GM12865 (cell line): ENCODE results near the gene TTC34.
A peak's percentile ranks its signal among the peaks of the same experiment; 100 is the strongest.

Experiments used
- DNase-seq: peaks from one replicate; pipeline ENCODE4 v3.0.0; 2010; ENCODE audit warnings: low read depth
- H3K4me3 ChIP-seq: 2 replicates; pipeline ENCODE4 v1.5.1; 2011; ENCODE audit warnings: mild to moderate bottlenecking, low read depth, low read length, control low read depth
- CTCF ChIP-seq: IDR thresholded peaks from 2 replicates; pipeline ENCODE4 v1.5.1; 2011; ENCODE audit warnings: low read length, control low read depth, low read depth, inconsistent platforms; ENCODE audit not compliant: insufficient read depth; ENCODE audit errors: missing control alignments

The TTC34 gene

GRCh38 chr1:2640626-2641025, 160.9 kb downstream of the TTC34 start:
- DNase-seq = no peak
- no peak overlapping the region for H3K4me3 ChIP-seq
- TF ChIP-seq CTCF = no peak

DNA sequence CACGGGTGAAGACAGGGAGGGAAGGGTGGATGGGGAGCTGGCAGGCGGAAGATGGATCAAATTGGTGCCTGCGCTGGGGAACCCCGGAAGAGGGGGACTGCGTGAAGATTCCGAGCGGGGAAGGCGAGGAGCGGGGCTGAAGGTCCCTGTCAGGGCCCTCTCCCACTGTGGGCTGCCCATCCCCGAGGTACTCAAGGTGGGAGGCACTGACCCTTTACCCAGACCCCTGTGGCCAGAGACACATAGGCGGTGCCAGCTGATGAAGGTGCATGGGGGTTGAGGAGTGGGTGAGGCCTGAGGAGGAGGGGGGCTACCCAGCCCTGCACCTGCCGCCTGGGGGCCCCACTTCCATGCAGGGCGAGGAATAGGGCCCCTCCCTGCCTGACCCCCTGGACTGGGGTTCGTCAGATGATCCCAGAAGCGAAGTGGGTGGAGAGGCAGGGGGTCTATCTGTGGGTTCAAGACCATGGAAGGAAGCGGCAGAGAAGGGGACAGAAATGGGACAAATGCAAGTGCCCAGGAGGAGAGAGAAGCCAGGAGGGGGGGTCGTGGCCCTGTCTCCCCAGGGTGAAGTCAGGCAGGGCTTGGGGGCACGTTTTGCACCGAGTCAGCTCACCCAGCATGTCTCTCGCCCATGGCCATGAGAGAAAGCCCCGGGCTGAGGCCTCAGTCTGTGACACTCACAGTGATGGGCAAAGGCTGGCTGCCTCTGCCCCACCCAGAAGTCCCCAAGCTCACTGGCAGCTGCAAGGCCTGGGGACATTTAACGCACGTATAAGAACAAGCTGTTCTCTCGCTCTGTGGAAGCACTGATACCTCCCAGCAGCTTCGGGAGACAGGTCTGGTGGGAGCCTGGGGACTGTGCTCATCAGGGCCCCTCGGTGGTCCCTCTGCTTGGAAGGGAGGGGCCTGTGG, 161.6 kb downstream of the TTC34 start:
- no peak for TF ChIP-seq CTCF
- no peak for DNase-seq
- H3K4me3 ChIP-seq = no peak overlapping the region

- DNase-seq = no peak
- H3K4me3 ChIP-seq = no peak overlapping the region
- peak; percentile 2 for TF ChIP-seq CTCF
Measured at GRCh38 chr1:2639203-2639602, 162.3 kb downstream of the TTC34 start.

DNA sequence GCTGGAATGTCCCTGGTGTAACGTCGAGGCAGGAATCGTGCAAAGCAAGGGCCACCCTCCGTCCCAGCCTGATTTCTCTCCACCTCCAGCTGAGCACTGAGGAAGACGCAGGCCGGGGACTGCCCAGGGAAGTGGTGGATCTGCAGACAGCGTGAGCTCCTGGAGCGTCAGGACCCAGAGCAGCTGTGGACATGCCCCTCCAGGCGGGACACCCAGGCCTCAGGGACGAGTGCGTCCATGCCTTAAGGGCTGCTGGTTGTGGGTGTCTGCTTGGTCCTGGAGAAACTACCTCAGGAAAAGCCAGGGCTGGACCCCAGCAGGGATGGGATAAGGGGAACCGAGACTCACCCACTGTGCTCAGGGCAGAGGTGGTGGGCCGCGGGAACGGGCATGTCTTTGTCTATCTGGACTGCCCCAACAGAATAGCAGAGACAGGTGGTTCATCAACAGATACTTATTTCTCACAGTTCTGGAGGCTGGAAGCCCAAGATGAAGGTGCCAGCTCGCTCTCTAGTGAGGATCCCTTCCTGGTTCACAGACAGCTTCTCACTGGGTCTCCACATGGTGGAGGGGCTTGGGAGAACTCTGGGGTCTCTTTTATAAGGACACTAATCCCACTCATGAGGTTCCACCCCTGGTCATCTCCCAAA, 162.9 kb downstream of the TTC34 start:
- TF ChIP-seq CTCF = no peak
- no peak overlapping the region for H3K4me3 ChIP-seq
- no peak for DNase-seq

DNA sequence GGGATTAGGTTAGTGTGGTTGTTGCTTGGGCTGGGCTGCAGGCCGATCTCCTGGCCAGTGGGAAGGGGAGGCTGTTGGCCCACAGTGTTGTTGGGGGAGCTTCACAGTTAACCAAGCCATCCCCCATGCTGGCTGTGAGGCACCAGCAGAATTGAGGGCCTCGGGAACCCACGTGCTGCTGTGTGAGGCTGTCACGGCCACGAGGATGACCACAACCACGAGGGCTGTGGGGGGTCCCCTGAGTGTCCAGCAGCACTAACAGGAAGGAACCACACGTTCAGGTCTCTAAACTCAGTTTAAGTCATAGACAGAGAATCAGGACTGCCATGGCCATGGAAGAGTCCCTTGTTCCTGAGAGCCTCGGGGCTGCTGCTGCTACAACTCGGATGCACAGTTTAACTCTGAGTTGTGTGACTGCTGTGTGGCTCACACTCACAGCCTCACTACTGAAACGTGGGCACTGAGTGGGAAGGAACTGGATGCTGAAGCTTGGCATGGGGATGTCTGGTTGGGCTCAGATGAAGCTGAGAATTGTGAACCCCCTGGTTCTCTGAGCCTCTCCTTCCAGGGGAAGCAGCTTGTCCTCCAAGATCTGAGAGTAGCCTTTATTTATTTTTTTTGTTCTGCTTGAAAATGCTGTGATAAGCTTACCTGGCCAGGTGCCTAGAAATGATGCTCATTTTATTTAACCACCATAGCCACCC, 163.9 kb downstream of the TTC34 start:
- no peak overlapping the region for H3K4me3 ChIP-seq
- TF ChIP-seq CTCF = no peak
- DNase-seq = no peak

- no peak for DNase-seq
- no peak overlapping the region for H3K4me3 ChIP-seq
- TF ChIP-seq CTCF = no peak
Measured at GRCh38 chr1:2636733-2637132, 164.8 kb downstream of the TTC34 start.
